Left ventricle myocardium inferior (tissue), 1 donor: ENCODE results near the gene COL16A1. TPM values are rescaled to one million over a fixed set of nuclear protein-coding genes. Genes with fewer than 3 reads are reported as not detected.

Experiments used
- DNase-seq: peaks from one replicate; pipeline ENCODE4 v3.0.0-alpha.2; 2020
- H3K27ac ChIP-seq: fragments of 200-600 bp; replicated peaks from 2 replicates; pipeline ENCODE4 v1.8.0; 2021
- H3K27me3 ChIP-seq: fragments of 200-600 bp; 2 replicates; pipeline ENCODE4 v1.8.0; 2021; ENCODE audit warnings: low read depth
- H3K36me3 ChIP-seq: fragments of 200-600 bp; 2 replicates; pipeline ENCODE4 v1.8.0; 2021
- H3K4me1 ChIP-seq: fragments of 200-600 bp; 2 replicates; pipeline ENCODE4 v1.8.0; 2021
- H3K4me3 ChIP-seq: fragments of 200-600 bp; 2 replicates; pipeline ENCODE4 v1.8.0; 2021; ENCODE audit warnings: mild to moderate bottlenecking, moderate library complexity
- H3K9me3 ChIP-seq: fragments of 200-600 bp; replicated peaks from 2 replicates; pipeline ENCODE4 v1.8.0; 2021
- CTCF ChIP-seq: fragments of 200-600 bp; IDR thresholded peaks from 2 replicates; pipeline ENCODE4 v1.8.0; 2021; ENCODE audit warnings: antibody characterized with exemption, mild to moderate bottlenecking, borderline replicate concordance
- intact Hi-C: fragments of 100-400 bp; cut with micrococcal nuclease; formaldehyde crosslinking; loops from one replicate; pipeline ENCODE4 v1.11.0; 2022
- total RNA-seq: library from RNA; stranded (reverse); fragmentation: NEBNext Ultra II Directional; extraction: Animal tissue kit (Norgen Biotek cat#: 25700); gene quantifications from one replicate; pipeline ENCODE4 v1.2.1, GENCODE V29; 2021
- donor health status: DM: no; HTN: yes; CAD: no; lungs with severe emphysema.

COL16A1 gene
- total RNA-seq, 1 donor from 2014 or later, result 18.3 TPM

GRCh38 chr1:31699341-31699891, 4.4 kb downstream of the COL16A1 start:
- intact Hi-C loops, result no loop called here
- H3K9me3 ChIP-seq, result no peaks in the 10 kb centered on the region
- no peak overlapping the region for H3K4me3 ChIP-seq
- no peaks in the 10 kb centered on the region for H3K36me3 ChIP-seq
- DNase-seq, result no peak
- no peak for TF ChIP-seq CTCF
- H3K4me1 ChIP-seq, result peaks cover 52% of the 10 kb centered on the region
- peaks cover 6% of the 10 kb centered on the region for H3K27me3 ChIP-seq
- H3K27ac ChIP-seq, result no peak overlapping the region

GRCh38 chr1:31697369-31697984, 6.3 kb downstream of the COL16A1 start:
- Histone ChIP-seq H3K27ac (no peak overlapping the region), H3K4me1 (peaks cover 33% of the 10 kb centered on the region), H3K4me3 (no peak overlapping the region), H3K27me3 (no peaks in the 10 kb centered on the region), H3K36me3 (no peaks in the 10 kb centered on the region), H3K9me3 (no peaks in the 10 kb centered on the region)
- intact Hi-C loops, result no loop called here
- no peak for DNase-seq
- TF ChIP-seq CTCF, result no peak

- DNase-seq, result no peak
- Histone ChIP-seq H3K27ac (no peak overlapping the region), H3K4me1 (peaks cover 20% of the 10 kb centered on the region), H3K4me3 (no peak overlapping the region), H3K9me3 (no peaks in the 10 kb centered on the region), H3K27me3 (no peaks in the 10 kb centered on the region), H3K36me3 (no peaks in the 10 kb centered on the region)
- intact Hi-C loops, result no loop called here
- no peak for TF ChIP-seq CTCF
Measured at GRCh38 chr1:31696242-31696641, 7.6 kb downstream of the COL16A1 start.

GRCh38 chr1:31695327-31695726, 8.5 kb downstream of the COL16A1 start:
- intact Hi-C loops, result no loop called here
- H3K27ac ChIP-seq, result no peak overlapping the region
- H3K4me3 ChIP-seq, result no peak overlapping the region
- DNase-seq, result no peak
- no peaks in the 10 kb centered on the region for H3K27me3 ChIP-seq
- no peaks in the 10 kb centered on the region for H3K9me3 ChIP-seq
- no peak for TF ChIP-seq CTCF
- peaks cover 11% of the 10 kb centered on the region for H3K4me1 ChIP-seq
- no peaks in the 10 kb centered on the region for H3K36me3 ChIP-seq

- no peak overlapping the region for H3K4me3 ChIP-seq
- intact Hi-C loops, result no loop called here
- DNase-seq, result no peak
- no peak for TF ChIP-seq CTCF
- no peaks in the 10 kb centered on the region for H3K27me3 ChIP-seq
- H3K36me3 ChIP-seq, result no peaks in the 10 kb centered on the region
- H3K27ac ChIP-seq, result no peak overlapping the region
- H3K9me3 ChIP-seq, result no peaks in the 10 kb centered on the region
- H3K4me1 ChIP-seq, result peaks cover 7% of the 10 kb centered on the region
Measured at GRCh38 chr1:31694964-31695313, 8.9 kb downstream of the COL16A1 start.
